SK-N-SH (cell line): ENCODE data around the gene C10orf90. TPM values are rescaled to one million over a fixed set of nuclear protein-coding genes. Genes with fewer than 3 reads are reported as not detected.

Experiments
- CTCF ChIA-PET: fragments of 300-600, 350-600 bp; formaldehyde crosslinking; extraction: SDS; loops from one replicate; lab custom pipeline; 2021; lab: Yijun Ruan, JAX
- POLR2A ChIA-PET: fragments of 350-600 bp; sonication (Branson Sonifier 250); formaldehyde crosslinking; extraction: SDS; loops from one replicate; lab custom pipeline; 2020; ENCODE audit warnings: antibody characterized with exemption, inconsistent platforms; lab: Yijun Ruan, JAX
- DNase-seq: peaks from one replicate; pipeline ENCODE4 v3.0.0; 2012
- H2AFZ ChIP-seq: fragments of 200-600 bp; sonication (generic); 2 replicates; pipeline ENCODE4 v1.8.1; 2016; ENCODE audit warnings: antibody characterized with exemption, mild to moderate bottlenecking, low read depth
- H3F3A ChIP-seq: fragments of 200-600 bp; sonication (generic); replicated peaks from 2 replicates; pipeline ENCODE3; 2016; ENCODE audit warnings: antibody characterized with exemption, mild to moderate bottlenecking; ENCODE audit not compliant: insufficient read depth
- H3K27ac ChIP-seq, 2 experiments: fragments of 200-500 bp in 1 of 2; fragments of 200-600 bp in 1 of 2; sonication (Bioruptor generic) in 1 of 2; sonication (generic), shearing (Covaris generic) in 1 of 2; 2 replicates each; pipeline versions ENCODE4 v1.5.1 to v1.6.1; 2014 to 2016; ENCODE audit warnings: low read depth in 2 of 2, inconsistent platforms in 1 of 2, low read length in 1 of 2, mild to moderate bottlenecking in 1 of 2, mixed read lengths in 1 of 2
- H3K27me3 ChIP-seq: fragments of 200-600 bp; sonication (generic), shearing (Covaris generic); 2 replicates; pipeline ENCODE4 v1.6.1; 2016; ENCODE audit warnings: mixed run types; ENCODE audit not compliant: insufficient read depth
- H3K36me3 ChIP-seq, 2 experiments: fragments of 200-500 bp in 1 of 2; fragments of 200-600 bp in 1 of 2; sonication (Bioruptor generic) in 1 of 2; sonication (generic) in 1 of 2; replicated peaks in 1 of 2; 2 replicates each; pipeline versions ENCODE3 to v1.5.1; 2014 to 2016; ENCODE audit warnings: low read length in 1 of 2, mild to moderate bottlenecking in 1 of 2; ENCODE audit not compliant: insufficient read depth in 2 of 2, control insufficient read depth in 1 of 2
- H3K4me1 ChIP-seq, 2 experiments: fragments of 200-500 bp in 1 of 2; fragments of 200-600 bp in 1 of 2; sonication (Bioruptor generic) in 1 of 2; sonication (generic), shearing (Covaris generic) in 1 of 2; 2 replicates each; pipeline versions ENCODE4 v1.5.1 to v1.6.1; 2014 to 2016; ENCODE audit warnings: low read depth in 1 of 2, low read length in 1 of 2, mixed run types in 1 of 2; ENCODE audit not compliant: insufficient read depth in 2 of 2, control insufficient read depth in 1 of 2
- H3K4me2 ChIP-seq: fragments of 200-600 bp; sonication (generic), shearing (Covaris generic); 2 replicates; pipeline ENCODE4 v1.6.1; 2017; ENCODE audit warnings: mixed run types
- H3K4me3 ChIP-seq, 2 experiments: fragments of 200-500 bp in 1 of 2; fragments of 200-600 bp in 1 of 2; sonication (Bioruptor generic) in 1 of 2; sonication (generic), shearing (Covaris generic) in 1 of 2; 2 replicates each; pipeline versions ENCODE4 v1.5.1 to v1.8.1; 2014 to 2016; ENCODE audit warnings: low read depth in 2 of 2, inconsistent platforms in 1 of 2, low read length in 1 of 2, mild to moderate bottlenecking in 1 of 2, mixed read lengths in 1 of 2, moderate library complexity in 1 of 2
- H3K79me2 ChIP-seq: fragments of 200-600 bp; sonication (generic); 2 replicates; pipeline ENCODE4 v1.8.1; 2017; ENCODE audit warnings: mild to moderate bottlenecking; ENCODE audit not compliant: insufficient read depth
- H3K9ac ChIP-seq: fragments of 200-600 bp; sonication (generic); 2 replicates; pipeline ENCODE4 v1.6.1; 2017; ENCODE audit warnings: mixed run types
- H3K9me2 ChIP-seq: fragments of 200-600 bp; sonication (generic); 2 replicates; pipeline ENCODE4 v1.6.1; 2017; ENCODE audit warnings: mixed run types
- H3K9me3 ChIP-seq: fragments of 200-600 bp; sonication (generic); 2 replicates; pipeline ENCODE4 v1.6.1; 2017; ENCODE audit warnings: mixed run types, mild to moderate bottlenecking, moderate library complexity
- H4K20me1 ChIP-seq: fragments of 200-600 bp; sonication (generic); 2 replicates; pipeline ENCODE4 v1.6.1; 2017; ENCODE audit warnings: mild to moderate bottlenecking, mixed run types; ENCODE audit not compliant: insufficient read depth
- CTCF ChIP-seq: fragments of 200-600 bp; sonication (generic); IDR thresholded peaks from 2 replicates; pipeline ENCODE4 v1.6.1; 2017; ENCODE audit warnings: antibody characterized with exemption, mild to moderate bottlenecking, moderate library complexity
- EZH2phosphoT487 ChIP-seq: fragments of 200-600 bp; sonication (generic); IDR thresholded peaks from 2 replicates; pipeline ENCODE4 v1.6.1; 2017; ENCODE audit warnings: low read depth, mixed run types, mild to moderate bottlenecking, antibody characterized with exemption, moderate library complexity, borderline replicate concordance
- FOXM1 ChIP-seq: IDR thresholded peaks from 2 replicates; pipeline ENCODE4 v1.4.0; 2012; ENCODE audit warnings: low read depth, mild to moderate bottlenecking
- MAX ChIP-seq: IDR thresholded peaks from 2 replicates; pipeline ENCODE4 v1.4.0; 2012; ENCODE audit warnings: low read depth
- NFIC ChIP-seq: IDR thresholded peaks from 2 replicates; pipeline ENCODE4 v1.4.0; 2012; ENCODE audit warnings: borderline replicate concordance
- NRF1 ChIP-seq: IDR thresholded peaks from 2 replicates; pipeline ENCODE4 v1.6.1; 2012; ENCODE audit warnings: low read depth, mild to moderate bottlenecking, low read length
- RAD21 ChIP-seq: IDR thresholded peaks from 2 replicates; pipeline ENCODE4 v1.6.1; 2012; ENCODE audit warnings: mild to moderate bottlenecking, low read length
- REST ChIP-seq: IDR thresholded peaks from 2 replicates; pipeline ENCODE4 v1.6.1; 2012; ENCODE audit warnings: mild to moderate bottlenecking, low read depth, low read length, moderate library complexity
- RFX5 ChIP-seq: IDR thresholded peaks from 2 replicates; pipeline ENCODE4 v1.6.1; 2012; ENCODE audit warnings: mild to moderate bottlenecking, improper control_type of control experiment, low read length
- SMC3 ChIP-seq: IDR thresholded peaks from 2 replicates; pipeline ENCODE4 v1.6.1; 2012; ENCODE audit warnings: low read depth, low read length, improper control_type of control experiment
- TAF1 ChIP-seq: IDR thresholded peaks from 2 replicates; pipeline ENCODE4 v1.6.1; 2012; ENCODE audit warnings: low read depth, mild to moderate bottlenecking, low read length, moderate library complexity, borderline replicate concordance
- USF2 ChIP-seq: fragments of 150-350 bp; IDR thresholded peaks from 2 replicates; pipeline ENCODE4 v1.6.1; 2017; ENCODE audit warnings: antibody characterized with exemption, low read length, low read depth, borderline replicate concordance
- WGBS: methylation state at CpG from one replicate; pipeline ENCODE4 v1.1.6; 2017; ENCODE audit warnings: low lambda C conversion rate; 5-methylcytosine and 5-hydroxymethylcytosine counted together
- polyA plus RNA-seq, 3 experiments: library from polyadenylated mRNA; depleted of rRNA; stranded (reverse); fragments of >200 nt; gene quantifications; 2 replicates each; pipeline ENCODE4 v1.2.3, GENCODE V29; 2012

C10orf90 gene
- polyA plus RNA-seq, 1 of the 3 experiments (the other 2 are of a cell fraction) = 0.21 TPM

GRCh38 chr10:126598009-126598408 lies 72.5 kb downstream of the C10orf90 start:
- Histone ChIP-seq H3K79me2 (no peaks in the 10 kb centered on the region), H3K4me2 (no peak overlapping the region), H3K9ac (no peak overlapping the region), H3K4me3 (no peak overlapping the region), H3K9me2 (no peaks in the 10 kb centered on the region), H3K27me3 (no peaks in the 10 kb centered on the region), H3K27ac (no peak overlapping the region), H3F3A (no peaks in the 10 kb centered on the region), H3K4me1 (peaks cover 0 to 6% of the 10 kb centered on the region in 2 experiments; a peak in 1 of 4 replicates), H4K20me1 (no peaks in the 10 kb centered on the region), H2AFZ (no peak overlapping the region), H3K36me3 (no peaks in the 10 kb centered on the region), H3K9me3 (no peaks in the 10 kb centered on the region)
- WGBS = 30% methylated on average over 3 of the region's 3 CpGs
- ChIA-PET POLR2A (no interaction called here), CTCF (interaction anchor here (1.0 to 1.7 kb wide), 5 partner anchors 11 to 39 kb away, joined by 3 to 5 read pairs (median 3); no protein-coding TSS in a partner anchor)
- TF ChIP-seq NFIC = peak; percentile 27; the same call in 1 of the 2 replicates
- TF ChIP-seq RFX5 = no peak
- peak; percentile 49 for TF ChIP-seq RAD21
- peak; percentile 50 for TF ChIP-seq SMC3
- no peak for TF ChIP-seq NRF1
- TF ChIP-seq REST = no peak
- TF ChIP-seq EZH2phosphoT487 = no peak
- TF ChIP-seq TAF1 = no peak
- no peak for TF ChIP-seq FOXM1
- peak; percentile 58 for TF ChIP-seq CTCF
- TF ChIP-seq USF2 = no peak
- TF ChIP-seq MAX = no peak
- peak; percentile 43 for DNase-seq
